ENCODE results near the gene AHNAK. TPM values are rescaled to one million over a fixed set of nuclear protein-coding genes. Genes with fewer than 3 reads are reported as not detected.

Gene AHNAK
- polyA plus RNA-seq, 2 of the 4 experiments (the other 2 are of a cell fraction) = 43.3 to 82.0 TPM

GRCh38 chr11:62461740-62462507 lies 84.7 kb downstream of the AHNAK start:
- Histone ChIP-seq H3K27ac (peak overlapping the region in 1 of 2 experiments; percentile 43; a peak in 3 of 6 replicates), H3K4me1 (peaks cover 27% of the 10 kb centered on the region), H3K4me3 (no peak overlapping the region), H3K9me3 (no peaks in the 10 kb centered on the region), H3K4me2 (peak overlapping the region; percentile 34)
- ChIA-PET POLR2A (interaction anchor here (0.7 kb wide), 1 partner anchor 17 kb away, joined by 4 read pairs; no protein-coding TSS in a partner anchor), CTCF (interaction anchor here (0.6 to 2.2 kb wide), 8 partner anchors 9 to 838 kb away, joined by 3 to 10 read pairs (median 3); no protein-coding TSS in a partner anchor)
- WGBS (ENCODE audit: missing lambda C conversion rate) = 75% methylated on average over 14 of the region's 15 CpGs
- FAIRE-seq (no peak), ATAC-seq (peak; percentile 23 to 44; a peak in 3 of 6 replicates), DNase-seq (ENCODE audit: low read depth in 1 of 2, low spot score in 1 of 2) (peak in 1 of 2 experiments; percentile 38)
- TF ChIP-seq FOSL2 (IDR thresholded peaks at IDR 0.05) (no peak), FOSL2 (CRISPR knock-in tag; IDR thresholded peaks at IDR 0.05) (peak; percentile 45; the same call in 1 of the 2 replicates), HMGXB4 (CRISPR knock-in tag; IDR thresholded peaks at IDR 0.05; ENCODE audit: borderline replicate concordance) (no peak)

- ChIA-PET CTCF (interaction anchor here (1.2 to 3.5 kb wide), 8 partner anchors 10 to 102 kb away, joined by 3 to 23 read pairs (median 5); no protein-coding TSS in a partner anchor), POLR2A (interaction anchor here (0.5 to 1.2 kb wide), 2 partner anchors 20 to 115 kb away, joined by 4 read pairs; partner anchors contain the start of gene EEF1G)
- Histone ChIP-seq H3K4me1 (peaks cover 24% of the 10 kb centered on the region), H3K27ac (peak overlapping the region in 1 of 2 experiments; percentile 61; a peak in 2 of 6 replicates), H3K4me2 (no peak overlapping the region), H3K9me3 (no peaks in the 10 kb centered on the region), H3K4me3 (no peak overlapping the region)
- TF ChIP-seq MAX (IDR thresholded peaks at IDR 0.05) (no peak), HOXA7 (CRISPR knock-in tag; IDR thresholded peaks at IDR 0.05) (no peak), POLR2A (IDR thresholded peaks at IDR 0.05; ENCODE audit: low read length) (no peak), CBX8 (IDR thresholded peaks at IDR 0.05) (no peak), CEBPB (IDR thresholded peaks at IDR 0.05) (no peak), EP300 (IDR thresholded peaks at IDR 0.05) (no peak)
- ATAC-seq (peak in 1 of 2 experiments; percentile 36; a peak in 2 of 6 replicates), FAIRE-seq (no peak), DNase-seq (ENCODE audit: low read depth in 1 of 2, low spot score in 1 of 2) (no peak)
- 90% methylated on average over 1 of the region's 1 CpG for WGBS (ENCODE audit: missing lambda C conversion rate)
These were observed 87.5 kb downstream of the AHNAK start for GRCh38 chr11:62459080-62459479.

GRCh38 chr11:62458212-62459002 lies 88.2 kb downstream of the AHNAK start:
- H3K4me3 ChIP-seq = no peak overlapping the region
- H3K9me3 ChIP-seq = no peaks in the 10 kb centered on the region
- peak overlapping the region in 1 of 2 experiments; percentile 61; a peak in 2 of 6 replicates for H3K27ac ChIP-seq
- TF ChIP-seq CBX2 (IDR thresholded peaks at IDR 0.05; ENCODE audit: borderline replicate concordance, low read depth) (no peak), MAFK (IDR thresholded peaks at IDR 0.05; ENCODE audit: partially characterized antibody) (peak; percentile 71), JUNB (IDR thresholded peaks at IDR 0.05) (no peak), NFE2L2 (conservative IDR thresholded peaks at IDR 0.05; ENCODE audit: low read length) (peak; percentile 58)
- CTCF ChIA-PET = interaction anchor here (0.7 to 3.5 kb wide), 13 partner anchors 9 to 102 kb away, joined by 3 to 23 read pairs (median 4); no protein-coding TSS in a partner anchor
- H3K4me1 ChIP-seq = peaks cover 24% of the 10 kb centered on the region
- POLR2A ChIA-PET = interaction anchor here (0.5 to 1.2 kb wide), 3 partner anchors 21 to 115 kb away, joined by 3 to 4 read pairs (median 4); partner anchors contain the start of genes EEF1G and SCGB1A1
- WGBS (ENCODE audit: missing lambda C conversion rate) = 39% methylated on average over 4 of the region's 4 CpGs
- ATAC-seq (peak in 1 of 2 experiments; percentile 58; a peak in 3 of 6 replicates), DNase-seq (ENCODE audit: low read depth in 1 of 2, low spot score in 1 of 2) (peak in 1 of 2 experiments; percentile 16), FAIRE-seq (no peak)
- no peak overlapping the region for H3K4me2 ChIP-seq

GRCh38 chr11:62457478-62457877 lies 89.1 kb downstream of the AHNAK start:
- Histone ChIP-seq H3K27ac (no peak overlapping the region), H3K4me1 (peaks cover 23% of the 10 kb centered on the region), H3K9me3 (no peaks in the 10 kb centered on the region), H3K4me3 (no peak overlapping the region), H3K4me2 (no peak overlapping the region)
- no peak for DNase-seq (ENCODE audit: low read depth in 1 of 2, low spot score in 1 of 2)
- WGBS (ENCODE audit: missing lambda C conversion rate) = 92% methylated on average over 4 of the region's 4 CpGs
- POLR2A ChIA-PET = no interaction called here
- TF ChIP-seq MAFK (IDR thresholded peaks at IDR 0.05; ENCODE audit: partially characterized antibody) (peak; percentile 58), ZFP36 (IDR thresholded peaks at IDR 0.05; ENCODE audit: borderline replicate concordance, partially characterized antibody) (no peak), HDAC2 (IDR thresholded peaks at IDR 0.05) (no peak), PBX3 (IDR thresholded peaks at IDR 0.05) (no peak), HOXB13 (CRISPR knock-in tag; IDR thresholded peaks at IDR 0.05; ENCODE audit: low read depth) (no peak), CBX2 (IDR thresholded peaks at IDR 0.05; ENCODE audit: borderline replicate concordance, low read depth) (no peak)
- CTCF ChIA-PET = interaction anchor here (0.7 to 3.5 kb wide), 9 partner anchors 12 to 85 kb away, joined by 3 to 23 read pairs (median 5); no protein-coding TSS in a partner anchor
- ATAC-seq = no peak
- no peak for FAIRE-seq

Measured in A549 (cell line).